Renal pelvis (tissue), 4 donors: Measurements from ENCODE around the gene ZMYND19. TPM values are rescaled to one million over a fixed set of nuclear protein-coding genes. Genes with fewer than 3 reads are reported as not detected.
"Not testable (repeated sequence)": the region's sequence is repeated elsewhere in the genome, so short reads cannot be mapped to it uniquely, and the experiment has no call there.

Experiments
- DNase-seq: peaks from one replicate; pipeline ENCODE4 v3.0.0-alpha.2; 2013
- polyA plus RNA-seq, 3 donors: library from polyadenylated mRNA; unstranded; fragments of 120-200 nt; gene quantifications; one replicate each; pipeline ENCODE4 v1.2.1, GENCODE V29; 2013; ENCODE audit not compliant: insufficient read length in 3 of 3

The ZMYND19 gene
- polyA plus RNA-seq, 3 donors = 21.0 to 24.2 (median 23.6) TPM

- DNase-seq = not testable (repeated sequence)
Observed at GRCh38 chr9:137596577-137596976, 6.3 kb upstream of the ZMYND19 start.

- DNase-seq = no peak
Observed at GRCh38 chr9:137593176-137593575, 2.9 kb upstream of the ZMYND19 start.

- no peak for DNase-seq
Observed at GRCh38 chr9:137592767-137593166, 2.5 kb upstream of the ZMYND19 start.

- no peak for DNase-seq
Observed at GRCh38 chr9:137590123-137590468, 216 bp downstream of the ZMYND19 start.

- no peak for DNase-seq
Observed at GRCh38 chr9:137589441-137590122, 730 bp downstream of the ZMYND19 start.

GRCh38 chr9:137588891-137589290, 1.4 kb downstream of the ZMYND19 start:
- DNase-seq = no peak

GRCh38 chr9:137588311-137588710, 2.0 kb downstream of the ZMYND19 start:
- DNase-seq = no peak

GRCh38 chr9:137586854-137587253, 3.5 kb downstream of the ZMYND19 start:
- no peak for DNase-seq

GRCh38 chr9:137583957-137584356, 6.4 kb downstream of the ZMYND19 start:
- DNase-seq = no peak

- DNase-seq = no peak
Observed at GRCh38 chr9:137583347-137583746, 7.0 kb downstream of the ZMYND19 start.

GRCh38 chr9:137582286-137582860, 7.9 kb downstream of the ZMYND19 start:
- no peak for DNase-seq

- DNase-seq = no peak
Observed at GRCh38 chr9:137581361-137582285, 8.7 kb downstream of the ZMYND19 start.

GRCh38 chr9:137580954-137581322, 9.4 kb downstream of the ZMYND19 start:
- DNase-seq = no peak

- DNase-seq = no peak
Observed at GRCh38 chr9:137580209-137580953, 9.9 kb downstream of the ZMYND19 start.

- no peak for DNase-seq
Observed at GRCh38 chr9:137579259-137579604, 11.1 kb downstream of the ZMYND19 start.

GRCh38 chr9:137578518-137579258, 11.6 kb downstream of the ZMYND19 start, which contains the start of gene DPH7:
Gene DPH7, minus strand, starts transcription at chr9:137578925. Its CDS starts 148 bp downstream, at chr9:137578777.
- DNase-seq = peak; percentile 92

- DNase-seq = no peak
Observed at GRCh38 chr9:137575716-137576411, 14.4 kb downstream of the ZMYND19 start.

GRCh38 chr9:137575364-137575715, 15.0 kb downstream of the ZMYND19 start:
- no peak for DNase-seq

GRCh38 chr9:137574192-137574591, 16.1 kb downstream of the ZMYND19 start:
- no peak for DNase-seq

GRCh38 chr9:137570566-137570965, 19.7 kb downstream of the ZMYND19 start:
- no peak for DNase-seq
